Urinary bladder (tissue), 4 donors: ENCODE measurements around the gene TNRC6A. TPM values are rescaled to one million over a fixed set of nuclear protein-coding genes. Genes with fewer than 3 reads are reported as not detected.
"Not testable (repeated sequence)": the region's sequence is repeated elsewhere in the genome, so short reads cannot be mapped to it uniquely, and the experiment has no call there.

Experiments used
- DNase-seq: peaks from one replicate; pipeline ENCODE4 v3.0.0-alpha.2; 2015; ENCODE audit errors: extremely low spot score
- H3K27ac ChIP-seq: one replicate; pipeline ENCODE4 v1.5.1; 2013; ENCODE audit warnings: low read depth, mild to moderate bottlenecking, moderate library complexity
- H3K36me3 ChIP-seq: one replicate; pipeline ENCODE4 v1.6.1; 2013; ENCODE audit warnings: mild to moderate bottlenecking, moderate library complexity; ENCODE audit not compliant: insufficient read depth
- H3K4me1 ChIP-seq: one replicate; pipeline ENCODE4 v1.6.1; 2013; ENCODE audit warnings: mild to moderate bottlenecking, moderate library complexity; ENCODE audit not compliant: insufficient read depth
- H3K4me3 ChIP-seq: one replicate; pipeline ENCODE4 v1.5.1; 2013; ENCODE audit warnings: low read depth, low read length
- WGBS: extraction: QIAGEN DNeasy Blood & Tissue Kit; methylation state at CpG from one replicate; pipeline ENCODE4 v1.1.7; 2013; 5-methylcytosine and 5-hydroxymethylcytosine counted together
- polyA plus RNA-seq: library from polyadenylated mRNA; stranded (reverse); fragments of 200-250 nt; gene quantifications from one replicate; pipeline ENCODE4 v1.2.3, GENCODE V29; 2013
- total RNA-seq: library from RNA; depleted of rRNA; stranded (reverse); fragments of >200 nt; gene quantifications from one replicate; pipeline ENCODE4 v1.2.3, GENCODE V29; 2014
- donor health status: healthy with polysubstance abuse.
- donor health status: healthy.

Gene TNRC6A
- total and polyA plus RNA-seq, 2 donors, result 20.9 to 72.8 TPM

- no peaks in the 10 kb centered on the region for H3K4me1 ChIP-seq
- WGBS, result 46% methylated on average over 1 of the region's 1 CpG
- no peak overlapping the region for H3K4me3 ChIP-seq
- H3K36me3 ChIP-seq, result no peaks in the 10 kb centered on the region
- no peak overlapping the region for H3K27ac ChIP-seq
- no peak for DNase-seq
These were observed 4.9 kb downstream of the TNRC6A start for GRCh38 chr16:24734382-24734781.

DNA sequence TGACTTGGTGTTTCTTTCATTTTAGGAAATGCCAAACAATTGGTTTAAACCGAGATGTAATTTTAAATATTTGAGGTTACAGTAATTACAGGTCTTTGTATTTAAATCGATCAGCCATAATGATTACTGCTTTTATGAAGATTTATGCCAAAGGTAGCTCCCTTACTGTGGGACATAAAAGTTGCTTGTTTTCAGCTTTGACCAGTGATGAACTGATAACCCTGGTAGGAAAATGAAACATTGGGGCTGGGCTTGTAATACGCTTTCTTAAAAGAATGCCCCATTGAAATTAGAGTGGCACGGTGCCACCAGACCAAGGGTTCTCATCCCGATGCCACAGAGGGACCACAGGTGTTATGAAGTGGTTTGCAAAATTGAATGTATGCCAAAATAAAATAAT, 7.3 kb downstream of the TNRC6A start:
- Histone ChIP-seq H3K36me3 (no peaks in the 10 kb centered on the region), H3K4me1 (no peaks in the 10 kb centered on the region), H3K27ac (no peak overlapping the region), H3K4me3 (no peak overlapping the region)
- WGBS, result 59% methylated on average over 5 of the region's 5 CpGs
- DNase-seq, result no peak

DNA sequence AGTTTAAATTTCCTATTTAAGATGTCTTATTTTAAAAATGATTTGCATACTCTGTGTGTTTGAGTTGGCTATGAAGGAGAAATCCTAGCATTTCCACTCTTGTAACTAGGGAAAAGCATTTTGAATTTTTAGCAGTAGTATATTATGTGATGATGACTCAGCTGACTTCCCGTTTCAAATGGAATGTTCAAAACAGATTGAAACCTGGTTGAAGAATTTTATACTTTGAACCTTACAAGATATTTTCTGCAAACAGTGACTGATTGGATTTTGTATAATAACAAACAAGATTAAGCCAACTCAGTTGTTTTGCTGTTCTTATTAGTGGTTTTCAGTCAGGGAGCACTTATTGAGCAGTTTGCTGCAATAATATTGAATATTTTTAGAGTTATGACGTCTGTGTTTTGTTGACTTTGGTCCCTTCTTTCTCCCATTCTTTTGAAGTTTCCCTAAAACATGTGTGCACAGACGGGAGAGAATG, 8.0 kb downstream of the TNRC6A start:
- no peak overlapping the region for H3K27ac ChIP-seq
- no peak overlapping the region for H3K4me3 ChIP-seq
- no peaks in the 10 kb centered on the region for H3K36me3 ChIP-seq
- H3K4me1 ChIP-seq, result no peaks in the 10 kb centered on the region
- 15% methylated on average over 3 of the region's 3 CpGs for WGBS
- no peak for DNase-seq

DNA sequence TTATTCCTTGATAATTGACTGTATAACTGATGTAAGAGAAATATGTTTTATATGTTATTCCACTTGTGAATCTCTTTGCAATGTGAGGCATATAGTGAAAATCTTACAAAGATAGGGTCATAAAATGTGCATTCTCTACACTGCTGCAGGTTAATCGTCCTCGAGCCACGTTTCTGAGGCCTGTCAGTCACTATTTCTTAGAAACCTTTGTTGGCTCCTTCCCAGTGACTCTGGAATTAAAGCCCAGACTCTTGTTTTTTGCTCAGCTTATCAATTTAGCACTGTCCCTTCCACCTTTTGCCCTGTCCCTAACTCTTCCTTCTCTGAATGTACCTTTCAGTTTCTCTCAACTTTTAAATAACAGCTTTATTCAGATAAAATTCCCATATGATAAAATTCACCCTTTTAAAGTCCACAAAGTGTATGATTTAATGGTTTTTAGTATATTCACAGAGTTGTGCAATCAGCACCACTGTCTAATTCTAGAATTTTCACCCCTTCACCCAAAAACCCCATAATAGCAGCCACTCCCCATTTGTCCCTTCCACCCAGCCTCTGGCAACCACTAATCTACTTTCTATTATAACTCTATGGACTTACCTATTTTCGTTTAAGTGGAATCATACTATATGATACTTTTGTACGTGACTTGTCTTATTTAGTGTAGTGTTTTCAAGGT, 8.6 kb downstream of the TNRC6A start:
- DNase-seq, result no peak
- H3K36me3 ChIP-seq, result no peaks in the 10 kb centered on the region
- H3K27ac ChIP-seq, result no peak overlapping the region
- WGBS, result 79% methylated on average over 5 of the region's 5 CpGs
- H3K4me1 ChIP-seq, result no peaks in the 10 kb centered on the region
- H3K4me3 ChIP-seq, result no peak overlapping the region

GRCh38 chr16:24738895-24739294, 9.4 kb downstream of the TNRC6A start:
- Histone ChIP-seq H3K4me1 (peaks cover 2% of the 10 kb centered on the region), H3K4me3 (no peak overlapping the region), H3K27ac (no peak overlapping the region), H3K36me3 (no peaks in the 10 kb centered on the region)
- 87% methylated on average over 3 of the region's 3 CpGs for WGBS
- DNase-seq, result no peak

GRCh38 chr16:24741862-24742261, 12.4 kb downstream of the TNRC6A start:
- H3K4me1 ChIP-seq, result peaks cover 2% of the 10 kb centered on the region
- WGBS, result 94% methylated on average over 4 of the region's 4 CpGs
- H3K36me3 ChIP-seq, result no peaks in the 10 kb centered on the region
- no peak overlapping the region for H3K27ac ChIP-seq
- no peak overlapping the region for H3K4me3 ChIP-seq
- DNase-seq, result no peak

- not testable (repeated sequence) for DNase-seq, H3K36me3 ChIP-seq, H3K27ac ChIP-seq, H3K4me1 ChIP-seq, H3K4me3 ChIP-seq
- 96% methylated on average over 8 of the region's 8 CpGs for WGBS
These were observed 13.2 kb downstream of the TNRC6A start for GRCh38 chr16:24742610-24743009.

GRCh38 chr16:24745391-24745790, 15.9 kb downstream of the TNRC6A start:
- no peak overlapping the region for H3K4me3 ChIP-seq
- H3K4me1 ChIP-seq, result peaks cover 2% of the 10 kb centered on the region
- no peak for DNase-seq
- no peaks in the 10 kb centered on the region for H3K36me3 ChIP-seq
- no peak overlapping the region for H3K27ac ChIP-seq

GRCh38 chr16:24745791-24746190, 16.3 kb downstream of the TNRC6A start:
- DNase-seq, result no peak
- H3K4me3 ChIP-seq, result no peak overlapping the region
- H3K4me1 ChIP-seq, result peaks cover 2% of the 10 kb centered on the region
- 97% methylated on average over 2 of the region's 2 CpGs for WGBS
- no peaks in the 10 kb centered on the region for H3K36me3 ChIP-seq
- H3K27ac ChIP-seq, result no peak overlapping the region

- H3K4me1 ChIP-seq, result peaks cover 2% of the 10 kb centered on the region
- H3K27ac ChIP-seq, result no peak overlapping the region
- no peaks in the 10 kb centered on the region for H3K36me3 ChIP-seq
- DNase-seq, result no peak
- WGBS, result 68% methylated on average over 2 of the region's 2 CpGs
- no peak overlapping the region for H3K4me3 ChIP-seq
These were observed 18.0 kb downstream of the TNRC6A start for GRCh38 chr16:24747441-24747840.

DNA sequence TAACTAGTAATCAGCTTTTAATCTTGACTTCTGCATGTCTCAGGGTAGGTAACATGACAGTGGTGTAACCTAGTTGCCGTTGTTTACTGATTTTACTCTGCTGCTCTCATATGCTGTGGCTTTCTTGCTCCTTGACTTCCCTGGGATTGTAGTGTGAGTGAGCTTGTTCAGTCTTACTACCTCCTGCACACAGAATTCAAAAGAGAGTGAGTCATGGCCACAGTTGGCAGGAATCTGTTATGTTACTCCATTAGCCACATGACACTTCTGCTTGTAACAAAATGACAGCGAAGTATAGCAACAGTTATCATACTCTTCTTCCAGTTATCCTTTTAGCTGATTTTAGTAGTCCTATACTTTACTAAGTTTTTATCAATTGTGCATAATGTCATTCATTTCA, 18.8 kb downstream of the TNRC6A start:
- no peaks in the 10 kb centered on the region for H3K36me3 ChIP-seq
- H3K4me3 ChIP-seq, result no peak overlapping the region
- H3K4me1 ChIP-seq, result peaks cover 2% of the 10 kb centered on the region
- 49% methylated on average over 2 of the region's 2 CpGs for WGBS
- no peak overlapping the region for H3K27ac ChIP-seq
- no peak for DNase-seq

DNA sequence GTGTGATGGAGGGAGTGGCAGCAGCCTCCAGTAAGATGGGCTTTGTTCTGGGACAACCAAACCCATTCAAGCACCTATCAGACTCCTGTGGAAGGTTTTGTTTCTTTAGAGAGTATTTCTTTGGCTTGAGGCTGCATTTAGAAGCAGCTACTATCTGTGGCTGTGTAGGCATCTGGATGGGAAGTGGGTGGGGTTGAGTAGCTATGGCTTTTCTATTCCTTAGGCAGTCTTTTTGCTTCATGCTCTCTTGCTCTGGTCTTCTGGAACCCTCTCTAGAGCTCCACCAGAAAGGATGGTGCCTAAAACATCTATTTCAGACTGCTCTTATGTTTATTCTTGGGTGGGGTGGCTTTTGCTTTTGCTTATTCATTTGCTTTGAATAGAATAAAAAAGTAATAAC, 19.9 kb downstream of the TNRC6A start:
- Histone ChIP-seq H3K27ac (no peak overlapping the region), H3K36me3 (no peaks in the 10 kb centered on the region), H3K4me3 (no peak overlapping the region), H3K4me1 (no peaks in the 10 kb centered on the region)
- DNase-seq, result no peak

GRCh38 chr16:24749872-24750271, 20.4 kb downstream of the TNRC6A start:
- 96% methylated on average over 5 of the region's 5 CpGs for WGBS
- H3K36me3 ChIP-seq, H3K27ac ChIP-seq, DNase-seq, H3K4me1 ChIP-seq, H3K4me3 ChIP-seq: not testable (repeated sequence)

GRCh38 chr16:24753000-24753399, 23.5 kb downstream of the TNRC6A start:
- no peaks in the 10 kb centered on the region for H3K4me1 ChIP-seq
- no peak for DNase-seq

DNA sequence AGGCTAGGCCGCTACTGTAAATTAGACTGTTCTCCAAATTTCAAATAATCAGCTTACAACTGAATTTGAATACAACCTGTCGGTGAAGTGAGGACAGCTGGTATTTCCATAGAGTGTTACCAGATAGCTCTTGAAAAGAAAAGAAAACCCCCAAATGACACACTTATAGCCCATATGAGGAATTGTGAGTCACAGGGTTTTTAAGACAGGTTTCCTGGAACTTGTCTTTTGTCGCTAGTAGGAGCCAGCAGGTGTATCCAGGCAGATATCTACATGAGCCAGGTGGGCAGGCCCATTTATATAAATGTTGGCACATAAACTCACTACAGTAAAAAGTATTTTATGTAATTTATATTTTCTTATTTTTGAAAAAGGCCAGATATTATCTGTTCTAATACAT, 24.0 kb downstream of the TNRC6A start:
- DNase-seq, result no peak
- 91% methylated on average over 3 of the region's 3 CpGs for WGBS
- no peaks in the 10 kb centered on the region for H3K36me3 ChIP-seq
- no peak overlapping the region for H3K4me3 ChIP-seq
- H3K27ac ChIP-seq, result no peak overlapping the region
- no peaks in the 10 kb centered on the region for H3K4me1 ChIP-seq

More at GRCh38 chr16:24753000-24753399, 23.5 kb downstream of the TNRC6A start:
- no peaks in the 10 kb centered on the region for H3K36me3 ChIP-seq
- no peak overlapping the region for H3K4me3 ChIP-seq
- H3K27ac ChIP-seq, result no peak overlapping the region
